Amniotic stem cell (primary cell): ENCODE data around the gene MPDZ.
A peak's percentile ranks its signal among the peaks of the same experiment; 100 is the strongest.

Source experiments
- DNase-seq: peaks from one replicate; lab custom pipeline; 2025; lab: John Stamatoyannopoulos, UW

The MPDZ gene

DNA sequence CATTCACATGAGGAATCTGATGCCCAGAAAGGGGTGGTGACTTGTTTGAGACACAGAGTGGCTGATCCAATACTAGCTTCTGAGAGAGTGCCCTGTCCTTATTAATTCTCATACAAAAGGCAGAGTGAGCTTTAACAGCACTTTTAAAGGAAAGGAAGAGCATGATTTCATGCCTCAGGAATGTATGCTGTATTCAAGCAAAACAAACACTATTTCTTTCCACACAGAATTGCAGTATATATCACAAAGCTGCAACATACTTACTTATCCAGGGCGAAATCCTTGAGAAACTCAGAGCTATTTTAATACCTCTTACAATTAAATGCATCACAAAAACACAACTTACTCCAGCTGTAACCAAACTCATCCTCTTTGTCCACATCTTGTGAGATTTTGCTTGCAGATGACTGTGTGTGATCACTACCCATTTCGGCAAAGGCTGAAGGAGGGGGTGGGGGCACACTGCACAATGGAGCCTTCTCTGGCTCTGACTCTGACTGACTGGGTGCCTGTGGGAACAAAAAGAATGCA, 139.8 kb downstream of the MPDZ start:
- DNase-seq, result peak; percentile 59

DNA sequence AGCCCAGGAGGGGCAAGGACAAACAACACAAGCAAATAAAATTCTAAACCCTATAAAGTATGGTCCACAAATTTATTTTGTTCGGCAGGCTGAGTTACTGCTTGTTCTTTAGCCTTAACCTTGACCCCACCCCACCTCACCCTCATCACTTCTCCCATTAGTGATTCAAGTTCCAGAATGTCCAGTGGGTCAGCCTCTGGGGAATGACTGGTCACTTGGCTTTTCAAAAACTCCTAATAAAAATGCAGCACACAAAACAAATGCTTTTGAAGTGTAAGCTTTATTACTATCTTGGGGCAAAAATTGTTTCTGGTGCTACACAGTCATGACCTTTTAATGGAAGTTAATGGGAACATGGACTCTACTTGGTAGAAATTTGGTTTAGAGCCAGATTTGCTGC, 142.1 kb downstream of the MPDZ start:
- no peak for DNase-seq

DNA sequence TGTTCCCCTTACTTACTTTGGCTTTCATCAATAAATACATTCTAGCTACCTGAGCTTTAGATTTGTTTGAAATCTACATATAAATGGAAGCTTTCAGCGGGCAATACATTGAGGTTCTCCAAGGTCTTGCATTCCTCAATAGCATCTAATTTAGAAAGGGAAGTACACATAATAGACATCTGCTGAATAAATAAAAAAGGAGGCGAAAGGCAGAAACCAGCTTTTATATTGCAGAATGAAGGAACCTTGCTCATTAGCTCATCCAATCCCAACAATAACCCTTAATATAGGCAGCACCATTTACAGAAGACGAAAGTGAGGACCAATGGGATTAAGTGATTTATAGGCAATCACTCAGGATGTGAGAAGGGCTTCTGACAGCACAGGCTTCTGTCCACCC, 147.5 kb downstream of the MPDZ start:
- no peak for DNase-seq

DNA sequence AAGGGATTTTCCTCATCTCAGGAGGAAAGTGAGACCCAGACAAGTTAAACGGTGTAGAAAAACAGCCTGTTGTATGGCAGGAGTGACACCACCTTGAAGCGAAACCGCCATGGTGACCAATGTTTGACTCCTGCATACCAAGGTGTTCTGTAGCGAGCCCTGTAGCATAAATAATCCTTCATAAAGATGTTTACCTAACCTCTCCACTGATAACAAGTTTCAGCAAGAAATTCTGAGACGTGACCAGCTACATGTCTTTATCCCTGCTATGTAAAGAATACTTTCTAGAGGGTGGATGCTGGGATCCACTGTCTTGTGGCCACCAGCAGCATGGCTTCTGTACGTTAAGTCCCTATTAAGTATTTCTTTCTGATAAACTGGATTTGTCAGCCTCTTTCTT, 148.1 kb downstream of the MPDZ start:
- no peak for DNase-seq

DNA sequence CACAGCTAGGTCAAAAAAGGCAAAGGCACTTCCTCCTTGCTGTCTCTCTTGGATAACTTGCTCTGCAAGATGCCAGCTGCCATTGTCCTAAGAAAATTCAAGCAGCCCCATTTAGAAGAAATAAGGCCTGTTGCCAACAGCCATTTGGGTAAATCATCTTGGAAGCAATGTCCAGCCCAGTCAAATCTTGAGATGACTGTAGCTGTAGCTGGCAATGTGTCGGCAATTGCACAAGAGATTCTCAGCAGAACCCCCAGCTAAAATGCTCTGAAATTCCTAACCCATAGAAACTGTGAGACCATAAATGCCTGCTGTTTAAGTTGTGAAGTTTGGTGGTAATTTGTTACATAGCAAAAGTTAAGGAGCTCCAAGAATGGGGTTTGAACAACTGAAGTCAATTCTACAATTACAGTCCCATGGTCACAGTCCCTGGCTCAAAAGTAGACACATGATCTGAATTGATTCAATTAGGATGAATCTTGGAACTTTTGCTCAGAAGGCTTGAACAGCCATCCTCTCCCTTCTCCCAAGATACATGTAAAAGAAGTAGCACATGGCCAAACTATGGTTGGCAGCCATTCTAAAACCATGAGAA, 151.1 kb downstream of the MPDZ start:
- no peak for DNase-seq

DNA sequence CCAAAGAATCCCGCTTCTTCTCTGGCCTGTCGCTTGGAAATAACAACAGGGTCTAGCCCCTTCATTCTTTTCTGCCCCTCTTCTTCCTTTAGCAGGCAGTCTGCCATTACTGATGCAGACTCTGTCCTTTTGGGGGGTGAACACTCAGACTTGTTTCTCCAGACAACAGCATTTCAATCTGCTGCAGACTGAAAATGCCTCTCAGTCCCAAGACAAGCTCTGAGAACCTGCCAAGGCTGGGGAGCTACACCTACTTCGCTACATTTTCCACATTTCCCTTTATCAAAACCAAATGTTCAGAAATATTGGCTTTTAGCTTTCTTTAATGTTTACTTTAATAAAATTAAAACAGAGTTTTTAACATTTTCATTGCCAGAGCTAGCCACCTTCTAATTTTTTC, 152.4 kb downstream of the MPDZ start:
- no peak for DNase-seq

DNA sequence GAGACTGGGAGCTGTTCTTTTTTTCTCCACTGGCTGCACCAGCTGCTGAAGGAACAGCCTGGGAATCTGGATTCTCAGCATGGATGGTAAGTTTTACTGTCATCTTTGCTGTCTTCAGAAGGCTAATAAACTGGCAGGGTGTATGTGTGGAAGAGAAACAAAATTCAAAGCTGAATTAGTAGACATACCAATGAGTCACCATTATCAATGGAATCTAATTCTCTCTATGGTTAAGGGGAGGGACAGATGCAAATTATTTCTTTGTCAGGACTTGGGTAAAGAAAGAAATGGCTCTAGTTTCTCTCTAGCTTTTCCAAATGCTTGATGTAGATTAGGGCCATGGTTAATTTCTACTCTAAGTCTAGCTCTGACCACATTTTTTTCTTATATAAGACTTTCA, 154.2 kb downstream of the MPDZ start:
- no peak for DNase-seq

DNA sequence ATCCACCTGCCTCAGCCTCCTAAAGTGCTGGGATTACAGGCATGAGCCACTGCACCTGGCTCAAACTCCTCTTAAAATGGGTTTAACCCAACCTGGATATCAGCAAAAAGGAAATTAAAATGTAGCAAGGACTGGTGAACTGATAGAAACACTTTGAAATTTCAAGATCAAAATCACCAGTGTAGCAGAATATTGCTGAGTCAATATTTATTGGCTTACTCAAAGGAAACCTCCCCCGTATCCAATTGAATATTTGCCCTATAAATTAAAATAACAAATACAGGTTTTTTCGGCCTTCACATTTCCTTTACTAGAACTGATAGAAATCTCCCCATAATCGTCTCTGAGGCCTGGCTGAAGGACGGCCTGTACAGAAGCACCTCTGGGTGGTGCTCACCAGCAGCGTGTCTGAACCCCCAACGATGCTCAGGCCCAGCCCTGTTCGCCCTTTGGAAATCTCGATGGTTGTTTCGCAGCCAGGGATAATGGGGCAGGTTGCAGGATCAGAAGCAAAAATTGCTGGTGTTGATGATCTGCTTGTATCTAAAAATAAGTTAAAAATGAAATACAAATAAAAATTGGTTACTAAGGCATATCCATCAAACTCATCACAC, 156.6 kb downstream of the MPDZ start:
- no peak for DNase-seq

DNA sequence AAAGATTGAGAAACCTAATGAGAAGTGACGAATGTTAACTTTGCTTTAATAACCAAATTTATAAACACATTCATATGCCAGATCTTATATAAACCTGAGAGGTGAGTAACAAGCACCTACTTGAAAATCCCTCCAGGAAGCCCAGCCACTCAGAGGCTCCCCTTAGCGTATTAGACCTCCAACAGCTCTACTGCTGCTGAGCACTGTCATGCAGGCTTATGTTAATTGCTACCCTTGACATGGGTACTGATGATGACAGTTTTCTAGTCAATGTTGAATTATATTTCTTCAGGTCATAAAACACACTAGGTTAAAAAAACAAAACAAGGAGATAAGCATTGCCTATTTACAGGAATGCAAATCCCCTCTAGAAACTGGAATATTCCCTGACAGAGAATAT, 161.2 kb downstream of the MPDZ start:
- DNase-seq, result no peak

DNA sequence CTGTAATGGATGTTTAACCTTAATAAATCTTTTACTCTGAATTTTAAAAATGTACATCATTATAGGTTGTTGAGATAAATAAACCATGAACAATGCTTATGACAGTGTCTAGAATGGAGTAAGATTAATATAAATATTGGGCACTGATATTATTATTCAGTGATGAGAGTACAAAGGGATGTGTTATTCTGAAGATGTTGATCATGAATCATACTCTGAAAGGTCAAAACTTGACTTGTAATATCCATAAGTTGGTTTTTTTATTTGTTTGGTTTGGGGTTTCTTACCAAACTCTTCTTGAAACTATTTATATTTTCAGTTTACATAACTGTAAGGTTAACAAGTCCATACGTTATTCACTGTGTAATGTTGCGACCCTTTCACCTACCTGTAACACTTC, 163.2 kb downstream of the MPDZ start:
- no peak for DNase-seq

DNA sequence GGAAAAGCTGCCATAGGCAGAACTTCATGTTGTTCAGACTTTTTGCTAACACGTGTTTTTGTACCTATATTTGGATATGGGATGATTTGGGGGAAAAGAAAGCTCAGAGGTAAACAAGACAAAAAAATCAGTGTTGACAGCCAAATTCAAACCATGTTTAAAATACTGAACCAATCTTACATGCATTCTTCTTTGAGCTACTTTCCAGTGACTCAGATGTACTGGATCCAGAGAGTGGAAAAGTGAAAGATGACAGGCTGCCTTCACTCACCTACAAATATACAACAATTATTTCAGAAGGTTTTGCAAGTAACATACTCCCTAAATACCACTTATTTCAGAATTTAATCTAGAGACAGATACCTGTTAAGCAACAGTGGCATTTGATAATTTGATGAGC, 165.7 kb downstream of the MPDZ start:
- DNase-seq, result no peak

DNA sequence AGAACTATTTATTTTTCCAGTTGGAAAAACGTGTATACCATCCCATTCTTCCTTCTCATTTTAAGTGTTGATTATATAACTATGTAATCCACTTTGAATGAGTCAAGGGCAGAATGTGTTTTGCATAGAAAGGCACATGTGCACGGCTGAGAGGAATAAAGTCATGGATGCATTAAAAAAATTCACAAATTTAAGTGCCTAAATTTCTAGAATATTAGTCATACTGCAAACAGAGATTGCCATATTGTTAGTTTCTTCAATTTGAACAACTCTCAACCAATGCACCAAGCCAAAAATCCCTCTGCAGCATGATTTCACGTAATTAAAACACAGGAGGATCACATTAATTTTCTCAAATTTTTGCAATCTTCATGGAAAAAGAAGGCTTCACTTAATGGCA, 166.3 kb downstream of the MPDZ start:
- peak; percentile 9 for DNase-seq

DNA sequence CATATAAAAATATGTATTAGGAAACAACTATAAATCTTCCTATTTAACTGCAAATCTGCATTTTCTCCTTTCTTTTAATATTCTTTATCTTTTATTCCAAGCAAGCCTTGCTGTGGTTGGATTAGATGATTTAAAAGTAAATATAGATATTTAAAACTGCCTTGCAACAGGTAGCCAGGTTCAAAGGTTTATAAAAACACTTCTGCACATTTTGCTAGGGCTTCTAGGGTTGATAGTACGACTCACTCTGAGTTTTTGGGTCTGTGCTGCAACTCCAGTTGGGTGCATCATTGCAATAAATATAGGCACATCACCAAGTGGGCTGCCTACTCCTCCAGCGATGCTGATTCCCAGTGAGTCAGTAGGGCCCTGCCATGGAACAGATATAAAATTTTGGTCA, 167.7 kb downstream of the MPDZ start:
- DNase-seq, result no peak

DNA sequence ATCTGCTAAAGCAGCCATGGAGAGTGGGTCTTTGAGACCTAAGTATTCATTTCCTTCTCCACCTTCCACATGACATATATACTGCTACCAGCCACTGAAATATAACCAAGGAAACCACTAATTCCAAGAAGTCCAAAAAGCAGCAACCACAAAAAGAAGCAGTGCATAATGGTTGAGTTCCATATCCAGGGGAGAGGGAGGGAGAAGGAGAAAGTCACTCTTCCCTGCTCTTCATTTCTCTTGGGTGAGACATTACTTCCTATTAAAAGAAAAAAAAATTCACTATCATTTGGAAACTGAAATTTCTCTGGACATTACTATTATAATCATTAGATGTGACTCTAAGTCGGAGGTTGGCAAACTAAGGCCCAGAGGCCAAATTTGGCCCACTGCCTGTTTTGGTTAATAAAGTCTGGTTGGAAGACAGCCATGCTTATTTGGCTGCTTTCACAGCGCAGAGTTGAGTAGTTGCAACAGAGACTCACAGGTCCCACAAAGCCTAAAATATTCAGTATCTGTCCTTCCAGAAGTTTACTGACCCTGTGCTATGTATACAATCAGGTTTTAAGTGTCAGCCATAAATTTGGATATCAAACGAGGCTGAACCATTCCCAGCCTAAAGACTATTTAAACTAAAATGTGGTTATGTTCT, 168.6 kb downstream of the MPDZ start:
- no peak for DNase-seq

DNA sequence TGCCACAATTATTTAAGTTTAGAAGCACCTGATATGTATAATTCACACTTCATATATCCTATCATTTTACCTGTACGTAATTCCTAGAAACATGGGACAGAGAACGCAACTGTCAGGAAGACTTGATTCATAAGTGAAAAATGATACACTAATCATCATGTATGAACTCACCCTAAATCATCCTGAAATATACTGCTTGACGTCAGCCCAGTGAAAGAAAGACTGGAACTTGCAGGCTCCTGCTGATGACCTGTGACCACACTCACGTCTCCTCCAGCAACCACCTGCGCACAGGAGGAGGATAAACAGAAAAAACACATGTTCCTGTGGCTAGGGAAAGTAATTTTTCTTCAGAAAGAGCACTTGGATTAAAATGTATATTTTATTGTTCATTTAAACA, 169.7 kb downstream of the MPDZ start:
- no peak for DNase-seq

DNA sequence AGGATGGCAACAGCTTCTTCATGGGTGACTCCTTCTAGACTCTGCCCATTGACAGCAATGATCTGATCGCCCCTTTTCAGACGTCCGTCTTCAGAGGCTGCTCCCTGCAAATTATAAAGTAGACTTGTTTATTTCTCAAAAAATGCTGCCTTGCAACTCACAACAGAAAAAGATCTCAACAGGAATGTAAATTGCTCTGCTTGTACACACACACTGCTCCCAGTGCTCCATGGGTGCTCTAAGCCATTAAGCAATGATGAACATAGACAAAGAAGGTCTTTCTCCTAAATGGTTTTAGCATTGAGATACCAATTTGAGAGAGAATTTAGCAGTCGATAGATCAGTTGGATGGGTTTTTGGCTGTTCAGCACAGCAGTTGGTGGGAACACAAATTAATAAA, 172.5 kb downstream of the MPDZ start:
- no peak for DNase-seq

DNA sequence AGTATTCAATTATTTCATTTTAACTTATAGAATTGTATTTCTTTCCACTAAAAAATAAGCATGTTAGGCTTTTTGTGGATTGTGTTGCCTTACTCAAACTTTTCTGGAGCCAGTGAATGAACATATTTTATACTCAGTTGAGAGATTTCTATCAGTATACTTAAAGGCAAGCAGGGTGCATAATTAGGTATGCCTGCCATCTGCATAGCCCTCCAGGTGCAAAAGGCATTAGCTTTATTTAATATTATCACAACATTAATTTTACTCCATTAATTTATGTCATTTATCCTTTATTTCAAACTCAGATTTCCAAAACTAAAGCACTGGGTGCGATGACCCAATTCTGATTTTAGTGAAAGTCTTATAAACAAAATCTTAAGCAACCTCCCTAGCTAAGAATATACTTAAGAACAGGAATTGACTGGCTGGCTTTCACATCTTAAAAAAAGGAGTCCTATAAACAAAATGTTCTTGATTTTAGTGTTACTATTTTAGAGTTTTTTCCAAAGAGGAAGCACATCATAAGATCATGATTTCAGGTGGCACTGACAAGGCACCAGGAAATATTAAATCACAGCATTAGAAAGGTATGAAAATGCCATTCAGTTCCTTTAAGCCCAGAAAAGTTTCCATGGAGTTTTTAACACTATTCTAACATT, 178.4 kb downstream of the MPDZ start:
- DNase-seq, result no peak

DNA sequence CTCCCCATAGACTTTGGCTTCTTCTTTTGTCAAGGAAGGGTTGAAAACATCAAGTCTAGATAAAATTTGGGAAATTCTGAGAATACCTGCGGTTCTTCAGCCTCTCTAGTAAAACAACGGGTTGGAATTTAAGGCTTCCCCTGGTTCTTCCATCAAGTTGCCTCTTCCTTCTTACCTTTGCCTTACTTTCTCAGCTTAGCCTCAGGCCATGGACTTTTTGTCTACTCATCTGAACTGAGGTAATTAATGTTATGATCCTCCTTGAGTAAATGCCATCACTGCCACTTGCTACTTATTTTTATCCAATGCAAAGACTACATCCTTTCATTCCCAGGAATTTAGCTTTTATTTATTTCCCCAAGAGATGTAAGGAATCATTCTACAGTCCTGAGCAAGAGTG, 184.4 kb downstream of the MPDZ start:
- no peak for DNase-seq

DNA sequence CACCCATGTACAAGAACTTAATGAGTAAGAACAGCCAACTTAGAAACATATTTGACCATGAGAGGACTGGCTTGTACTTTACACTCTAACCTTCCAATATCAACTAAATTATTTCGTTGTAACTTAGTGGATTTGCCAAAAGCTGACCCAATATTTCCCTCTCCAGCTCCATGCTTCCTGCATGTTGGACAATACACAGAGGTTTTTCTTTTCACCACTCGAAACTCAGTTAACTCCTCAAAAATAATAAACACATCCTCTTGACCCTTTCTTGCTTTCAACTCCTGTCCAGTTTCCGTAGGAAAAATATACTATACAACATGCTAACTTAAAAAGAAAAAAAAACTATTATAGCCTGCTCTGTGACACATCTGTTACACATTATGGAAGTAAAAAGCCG, 188.9 kb downstream of the MPDZ start:
- DNase-seq, result no peak

DNA sequence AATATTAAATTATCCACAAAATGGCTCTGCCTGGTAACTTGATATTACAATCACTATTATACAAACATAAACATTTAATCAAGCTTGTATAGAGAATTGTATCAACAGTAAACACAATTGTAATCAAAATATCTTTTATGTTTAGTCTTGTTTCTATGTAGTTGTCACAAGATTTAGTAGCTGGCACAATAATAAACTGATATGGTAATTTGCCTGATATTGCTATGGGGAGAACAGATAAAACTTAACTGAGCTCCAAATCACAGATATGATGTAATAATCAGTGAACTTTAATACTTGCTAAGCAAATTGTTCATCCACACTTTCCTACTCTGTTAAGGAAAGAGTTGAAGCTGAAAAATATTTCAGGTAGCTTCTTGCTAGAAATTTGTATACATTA, 189.8 kb downstream of the MPDZ start:
- DNase-seq, result no peak

DNA sequence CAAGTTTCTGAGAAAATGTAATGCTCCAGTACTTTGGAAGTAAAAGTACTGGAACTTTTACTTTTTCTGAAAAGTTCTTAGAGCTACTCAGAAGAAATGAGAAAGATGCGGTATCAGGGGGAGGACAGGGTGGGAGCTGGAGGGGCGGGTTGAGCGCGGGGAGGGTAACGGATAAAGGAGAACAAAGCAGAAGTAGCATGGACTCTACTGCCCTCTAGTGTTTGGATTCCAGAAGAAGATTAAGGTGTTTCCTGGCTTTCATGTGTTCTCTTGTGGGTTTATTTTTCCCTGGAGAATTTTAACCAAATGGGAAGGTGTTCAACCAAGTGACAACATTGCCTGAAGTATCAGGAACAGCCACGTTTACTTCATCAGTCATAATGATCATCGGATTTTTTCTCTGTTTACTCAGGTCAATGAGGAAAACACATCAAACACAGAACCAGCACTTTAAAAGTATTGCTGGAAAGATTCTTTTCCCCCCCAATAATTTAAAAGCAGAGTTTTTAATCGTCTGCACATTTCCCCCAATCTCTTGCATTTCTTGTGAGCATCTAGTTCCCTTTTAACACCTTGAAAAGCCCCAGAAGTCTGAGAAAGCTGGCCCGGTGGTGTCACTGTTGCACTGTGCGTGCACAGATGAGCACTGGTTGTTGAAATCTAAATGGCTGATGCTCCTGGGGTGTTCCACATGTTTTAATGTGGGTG, 190.6 kb downstream of the MPDZ start:
- peak; percentile 4 for DNase-seq

DNA sequence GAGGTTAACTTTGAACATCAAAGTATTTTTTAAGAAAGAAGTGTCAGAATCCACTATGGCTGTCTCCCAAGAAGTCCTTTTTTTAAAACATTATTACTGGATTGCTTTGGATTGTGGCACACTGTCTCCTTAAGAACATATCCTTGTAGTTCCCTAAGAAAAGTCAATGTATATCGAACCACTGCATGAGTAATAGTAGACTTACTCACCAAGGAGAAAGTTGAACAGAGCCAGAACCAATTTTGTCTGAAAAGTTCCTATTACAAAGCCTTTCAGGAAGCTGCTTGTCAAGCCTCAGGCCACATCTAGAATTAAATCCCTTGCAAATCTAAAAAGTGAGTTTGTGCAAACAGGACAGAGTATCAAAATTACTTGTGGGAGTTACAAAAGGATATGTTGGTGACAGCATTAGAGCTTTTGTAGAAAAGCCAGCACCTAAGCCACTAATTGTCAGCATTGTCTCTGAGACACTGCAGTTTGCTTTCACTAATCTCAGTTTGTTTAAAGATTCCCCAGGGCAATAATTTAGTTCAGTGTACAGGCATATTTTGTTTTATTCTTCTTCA, 195.4 kb downstream of the MPDZ start:
- DNase-seq, result peak; percentile 26
